D721Med (cell line): ENCODE data around the gene INPP5D.
A peak's percentile ranks its signal among the peaks of the same experiment; 100 is the strongest.

Source experiments
- DNase-seq: peaks from one replicate; pipeline ENCODE4 v3.0.0; 2011; ENCODE audit warnings: low spot score; ENCODE audit not compliant: insufficient read length
- FAIRE-seq: peaks from 2 replicates; lab custom pipeline; 2011; peaks lifted over from hg19 to GRCh38; lab: Jason Lieb, UNC
- CTCF ChIP-seq: IDR thresholded peaks from 2 replicates; pipeline ENCODE4 v1.5.1; 2012; ENCODE audit warnings: mild to moderate bottlenecking, control low read depth; ENCODE audit not compliant: insufficient read depth; ENCODE audit errors: missing control alignments

The INPP5D gene

GRCh38 chr2:233129351-233129978 lies 69.3 kb downstream of the INPP5D start:
- peak; percentile 14 for TF ChIP-seq CTCF
- FAIRE-seq = no peak
- DNase-seq = no peak

GRCh38 chr2:233130024-233130423 lies 69.9 kb downstream of the INPP5D start:
- FAIRE-seq (no peak), DNase-seq (no peak)
- no peak for TF ChIP-seq CTCF

GRCh38 chr2:233130481-233131020 lies 70.4 kb downstream of the INPP5D start:
- DNase-seq (no peak), FAIRE-seq (no peak)
- TF ChIP-seq CTCF = no peak

- FAIRE-seq (no peak), DNase-seq (no peak)
- no peak for TF ChIP-seq CTCF
Observed at GRCh38 chr2:233131936-233132720, 72.0 kb downstream of the INPP5D start.

GRCh38 chr2:233133239-233133638 lies 73.1 kb downstream of the INPP5D start:
- FAIRE-seq (no peak), DNase-seq (no peak)
- no peak for TF ChIP-seq CTCF

- no peak for TF ChIP-seq CTCF
- FAIRE-seq (no peak), DNase-seq (no peak)
Observed at GRCh38 chr2:233135421-233135820, 75.3 kb downstream of the INPP5D start.

DNA sequence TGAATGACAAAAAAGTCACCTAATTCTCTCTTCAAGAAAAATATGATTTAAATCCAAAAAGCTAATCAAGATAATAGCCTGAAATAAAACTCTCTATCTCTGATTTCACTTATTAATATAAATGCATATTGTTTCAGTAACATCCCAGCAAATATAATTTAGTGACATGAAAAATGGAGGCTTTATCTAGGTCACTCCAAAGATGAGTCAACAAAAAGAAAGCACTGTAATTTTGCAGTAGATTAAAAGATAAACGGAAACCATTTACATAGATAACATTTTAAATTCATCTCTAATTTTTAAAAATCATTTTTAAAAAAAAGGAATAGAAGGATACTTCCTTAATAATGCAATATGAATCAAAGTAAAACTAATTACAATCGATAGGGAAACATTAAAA lies 76.9 kb downstream of the INPP5D start:
- FAIRE-seq (no peak), DNase-seq (no peak)
- no peak for TF ChIP-seq CTCF
